Measurements from ENCODE around the gene TMEM255B. TPM values are rescaled to one million over a fixed set of nuclear protein-coding genes. Genes with fewer than 3 reads are reported as not detected.

Gene TMEM255B
- total RNA-seq, 1 experiment from 2014 or later: 2.8 TPM

DNA sequence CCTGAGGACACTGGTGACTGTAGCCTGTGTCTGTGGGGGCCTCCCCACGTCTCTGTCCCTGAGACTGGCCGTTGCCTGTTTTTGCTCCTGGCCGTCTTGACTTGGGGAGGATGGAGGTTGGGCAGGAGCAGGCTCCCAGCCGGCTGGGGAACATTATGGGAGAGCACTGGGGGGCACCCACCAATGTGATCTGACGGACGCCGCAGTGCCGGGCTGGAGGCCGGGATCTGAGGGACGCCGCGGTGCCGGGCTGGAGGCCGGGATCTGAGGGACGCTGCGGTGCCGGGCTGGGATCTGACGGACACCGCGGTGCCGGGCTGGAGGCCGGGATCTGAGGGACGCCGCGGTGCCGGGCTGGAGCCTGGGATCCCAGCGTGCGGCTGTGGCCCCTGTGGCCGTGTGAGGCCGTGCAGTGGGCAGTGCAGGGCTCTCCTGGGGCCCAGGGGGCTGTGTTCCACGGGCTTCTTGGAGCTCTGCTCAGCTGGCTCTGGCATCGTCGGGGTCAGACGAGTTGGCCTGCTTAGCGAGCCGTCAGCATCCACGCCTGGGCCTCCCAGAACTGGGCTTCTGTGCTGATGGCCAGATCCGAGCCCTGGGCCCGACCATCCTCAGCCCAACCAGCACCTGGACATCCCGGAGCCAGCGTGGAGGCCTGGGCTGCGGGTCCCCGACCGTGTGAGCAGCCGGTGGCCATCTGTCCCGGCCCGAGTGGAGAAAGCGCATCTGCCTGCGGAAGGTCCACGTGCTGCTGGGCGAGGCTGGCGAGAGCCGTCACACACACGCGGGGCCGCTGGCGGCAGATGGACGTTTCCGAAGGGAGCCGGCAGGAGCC is 59.0 kb downstream of the TMEM255B start:
- Histone ChIP-seq H3K9me3 (ENCODE audit: control insufficient read depth, low read depth, low read length) (no peaks in the 10 kb centered on the region), H3K9ac (ENCODE audit: extremely low read depth, insufficient read length, low read length) (no peak overlapping the region), H3K79me1 (ENCODE audit: insufficient read depth, low read depth, low read length, poor library complexity, severe bottlenecking) (no peaks in the 10 kb centered on the region), H3K23ac (ENCODE audit: insufficient read length, low read depth, low read length) (no peak overlapping the region), H3K23me2 (ENCODE audit: insufficient read length, low read depth, low read length, poor library complexity, severe bottlenecking) (no peaks in the 10 kb centered on the region), H3K79me2 (ENCODE audit: insufficient read depth, low read length) (no peaks in the 10 kb centered on the region), H4K8ac (replicated peaks; ENCODE audit: insufficient read length, low read depth, low read length) (no peak overlapping the region), H2AFZ (ENCODE audit: low read length) (no peak overlapping the region), H4K5ac (ENCODE audit: insufficient read length, low read depth, low read length) (no peak overlapping the region), H3T11ph (ENCODE audit: low read length) (no peak overlapping the region), H2BK120ac (ENCODE audit: low read depth, low read length, poor library complexity, severe bottlenecking) (no peak overlapping the region), H3K4ac (ENCODE audit: low read depth, low read length) (no peak overlapping the region), H3K4me2 (ENCODE audit: insufficient read depth, insufficient read length, low read length) (no peak overlapping the region), H2BK12ac (ENCODE audit: insufficient read length, low read depth, low read length) (no peak overlapping the region), H3K27me3 (ENCODE audit: insufficient read depth, low read length) (no peaks in the 10 kb centered on the region), H2AK5ac (ENCODE audit: insufficient read length, low read length) (no peak overlapping the region), H3K56ac (ENCODE audit: insufficient read length, low read depth, low read length) (no peak overlapping the region), H3K18ac (ENCODE audit: insufficient read length, low read depth, low read length) (no peak overlapping the region), H2BK15ac (ENCODE audit: low read depth, low read length) (no peak overlapping the region), H3K14ac (ENCODE audit: insufficient read depth, low read length) (no peak overlapping the region), H4K91ac (ENCODE audit: insufficient read length, low read depth, low read length) (no peak overlapping the region), H2BK5ac (ENCODE audit: insufficient read length, low read length) (no peak overlapping the region), H3K27ac (ENCODE audit: insufficient read length, low read depth, low read length) (no peak overlapping the region), H3K4me1 (ENCODE audit: insufficient read depth, low read length) (no peaks in the 10 kb centered on the region), H4K20me1 (ENCODE audit: control insufficient read depth, insufficient read depth, insufficient read length) (no peaks in the 10 kb centered on the region), H2BK20ac (ENCODE audit: low read depth, low read length, poor library complexity, severe bottlenecking) (no peak overlapping the region)
- peaks cover 3 to 8% of the 10 kb centered on the region in 2 experiments; a peak in 3 of 4 replicates for H3K4me1 Mint-ChIP-seq
- TF ChIP-seq, protein P1, sequence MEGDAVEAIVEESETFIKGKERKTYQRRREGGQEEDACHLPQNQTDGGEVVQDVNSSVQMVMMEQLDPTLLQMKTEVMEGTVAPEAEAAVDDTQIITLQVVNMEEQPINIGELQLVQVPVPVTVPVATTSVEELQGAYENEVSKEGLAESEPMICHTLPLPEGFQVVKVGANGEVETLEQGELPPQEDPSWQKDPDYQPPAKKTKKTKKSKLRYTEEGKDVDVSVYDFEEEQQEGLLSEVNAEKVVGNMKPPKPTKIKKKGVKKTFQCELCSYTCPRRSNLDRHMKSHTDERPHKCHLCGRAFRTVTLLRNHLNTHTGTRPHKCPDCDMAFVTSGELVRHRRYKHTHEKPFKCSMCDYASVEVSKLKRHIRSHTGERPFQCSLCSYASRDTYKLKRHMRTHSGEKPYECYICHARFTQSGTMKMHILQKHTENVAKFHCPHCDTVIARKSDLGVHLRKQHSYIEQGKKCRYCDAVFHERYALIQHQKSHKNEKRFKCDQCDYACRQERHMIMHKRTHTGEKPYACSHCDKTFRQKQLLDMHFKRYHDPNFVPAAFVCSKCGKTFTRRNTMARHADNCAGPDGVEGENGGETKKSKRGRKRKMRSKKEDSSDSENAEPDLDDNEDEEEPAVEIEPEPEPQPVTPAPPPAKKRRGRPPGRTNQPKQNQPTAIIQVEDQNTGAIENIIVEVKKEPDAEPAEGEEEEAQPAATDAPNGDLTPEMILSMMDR (conservative IDR thresholded peaks at IDR 0.05): no peak
- peak overlapping the region in 1 of 3 experiments; percentile 77; a peak in 2 of 7 replicates for H3K27ac Mint-ChIP-seq
- no peak for DNase-seq
- peaks cover 0 to 2% of the 10 kb centered on the region in 2 experiments; a peak in 1 of 5 replicates for H3K9me3 Mint-ChIP-seq
- H3K36me3 Mint-ChIP-seq (ENCODE audit: insufficient read depth in 1 of 3, low read depth in 3 of 3): peaks cover 3 to 6% (median 4%) of the 10 kb centered on the region in 3 experiments; a peak in 4 of 7 replicates
- no CpG with 5 or more reads among the region's 60 CpGs for WGBS (ENCODE audit: extremely low coverage, insufficient read length, low lambda C conversion rate)
- H3K4me3 Mint-ChIP-seq: no peak overlapping the region
- H3K27me3 Mint-ChIP-seq (ENCODE audit: low read depth): no peaks in the 10 kb centered on the region

All from H9 (cell line).